ENCODE measurements around the gene SLC7A10. TPM values are rescaled to one million over a fixed set of nuclear protein-coding genes. Genes with fewer than 3 reads are reported as not detected.

Gene SLC7A10
- total RNA-seq, 1 donor from 2014 or later: not detected

GRCh38 chr19:33254245-33254824 is 28.7 kb upstream of the SLC7A10 start:
- intact Hi-C loops (cut with micrococcal nuclease): no loop called here

GRCh38 chr19:33252971-33253370 is 27.3 kb upstream of the SLC7A10 start:
- intact Hi-C loops (cut with micrococcal nuclease): no loop called here

DNA sequence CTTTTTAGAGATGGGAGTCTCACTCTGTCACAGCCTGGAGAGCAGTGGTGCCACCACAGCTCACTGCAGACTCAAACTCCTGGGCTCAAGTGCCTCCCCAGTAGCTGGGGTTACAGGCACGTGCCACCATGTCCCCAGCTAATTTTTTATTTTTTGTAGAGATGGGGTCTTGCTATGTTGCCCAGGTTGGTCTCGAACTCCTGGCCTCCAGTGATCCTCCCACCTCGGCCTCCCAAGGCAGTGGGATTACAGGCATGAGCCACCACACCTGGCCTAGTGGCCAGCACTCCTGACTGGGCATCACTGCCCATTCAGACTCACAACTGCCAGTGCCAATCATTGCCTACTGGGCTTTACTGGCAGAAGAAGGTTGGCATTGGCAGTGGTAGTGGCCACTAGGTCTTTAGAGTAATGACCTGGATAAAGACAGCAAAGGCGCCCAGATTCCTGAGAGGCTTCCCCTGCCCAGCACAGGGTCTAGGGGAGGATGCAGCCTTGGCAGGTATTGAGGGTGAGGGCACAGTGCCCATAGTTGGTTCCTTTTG is 26.8 kb upstream of the SLC7A10 start:
- intact Hi-C loops (cut with micrococcal nuclease): no loop called here

DNA sequence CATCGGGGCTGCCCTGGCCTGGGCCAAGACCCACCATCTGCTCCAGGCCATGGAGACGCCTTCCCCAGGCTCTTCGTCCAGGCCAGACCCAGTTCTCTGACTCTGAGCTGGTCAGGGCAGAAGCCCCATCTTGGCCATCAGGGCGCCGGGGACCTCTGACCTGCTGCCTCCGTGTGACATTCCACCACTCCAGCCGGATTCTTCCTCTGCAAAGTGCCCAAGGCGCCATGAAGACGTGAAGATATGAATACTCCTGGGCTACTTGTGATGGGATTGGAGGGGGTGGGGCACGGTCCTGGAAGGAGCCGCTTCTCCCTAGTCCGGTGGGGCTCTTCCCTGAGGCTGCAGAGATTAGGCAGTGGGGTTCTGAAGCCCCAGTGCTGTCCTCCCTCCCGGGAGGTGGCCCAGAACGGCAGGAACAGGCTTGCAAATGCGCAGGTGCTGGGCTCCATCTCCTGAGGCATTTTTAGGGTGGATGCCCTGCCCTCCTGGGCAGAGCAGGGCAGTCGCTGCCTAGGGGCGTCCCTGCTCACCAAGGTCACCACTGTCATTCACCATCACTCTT is 26.0 kb upstream of the SLC7A10 start:
- intact Hi-C loops (cut with micrococcal nuclease): no loop called here

DNA sequence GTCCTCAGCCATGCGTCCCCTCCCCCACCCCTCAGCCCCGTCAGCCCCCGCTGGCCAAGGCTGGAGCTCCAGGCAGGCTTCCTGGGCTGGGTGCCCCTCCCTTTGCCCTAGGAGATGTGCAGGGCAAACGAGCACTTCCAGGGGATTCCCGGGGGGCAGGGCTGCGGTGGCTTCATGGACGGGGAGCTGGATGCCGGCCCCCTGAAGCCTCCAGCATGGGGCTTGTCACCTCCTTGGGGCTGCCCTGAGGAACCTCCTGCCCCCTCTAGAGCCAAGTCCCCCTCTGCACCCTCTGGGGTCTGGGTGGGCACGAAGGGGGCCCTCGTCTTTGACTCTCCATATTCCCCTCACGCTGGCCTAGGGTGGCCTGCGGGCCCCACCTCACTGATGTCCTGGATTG is 25.4 kb upstream of the SLC7A10 start:
- intact Hi-C loops (cut with micrococcal nuclease): no loop called here

DNA sequence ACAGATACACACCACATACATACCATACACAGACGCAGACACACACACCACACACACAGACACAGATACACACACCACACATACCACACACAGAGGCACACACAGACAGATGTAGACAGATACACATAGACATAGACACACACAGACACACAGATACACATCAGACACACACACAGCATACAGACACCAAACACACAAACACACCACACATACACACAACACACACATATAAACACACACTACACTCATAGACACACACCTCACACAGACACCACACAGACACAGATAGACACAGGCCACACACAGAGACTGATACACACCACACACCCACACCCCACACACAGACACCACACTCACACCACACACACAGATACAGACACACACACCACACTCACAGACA is 24.9 kb upstream of the SLC7A10 start:
- intact Hi-C loops (cut with micrococcal nuclease): no loop called here

GRCh38 chr19:33249740-33250366 is 24.2 kb upstream of the SLC7A10 start:
- intact Hi-C loops (cut with micrococcal nuclease): no loop called here

GRCh38 chr19:33248954-33249613 is 23.4 kb upstream of the SLC7A10 start:
- intact Hi-C loops (cut with micrococcal nuclease): no loop called here

DNA sequence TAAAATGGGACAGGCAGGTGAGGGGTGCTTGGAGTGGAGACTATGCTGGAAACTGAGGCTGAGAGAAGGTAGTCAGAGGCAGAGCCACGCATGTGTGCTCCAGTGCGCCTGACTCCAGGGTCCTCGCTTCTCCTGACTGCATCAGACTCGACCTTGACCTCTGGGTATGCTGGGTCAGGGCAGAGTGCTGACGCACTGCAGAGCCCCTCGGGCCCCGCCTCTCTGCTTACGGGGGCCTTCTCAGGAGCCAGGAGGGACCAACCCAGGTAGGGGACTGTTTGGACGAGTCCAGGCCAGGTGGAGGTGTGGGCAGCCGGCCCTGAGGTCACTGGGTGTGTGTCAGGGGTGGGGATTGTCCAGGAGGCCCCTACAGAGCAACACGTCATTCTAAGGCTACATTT is 22.9 kb upstream of the SLC7A10 start:
- intact Hi-C loops (cut with micrococcal nuclease): no loop called here

DNA sequence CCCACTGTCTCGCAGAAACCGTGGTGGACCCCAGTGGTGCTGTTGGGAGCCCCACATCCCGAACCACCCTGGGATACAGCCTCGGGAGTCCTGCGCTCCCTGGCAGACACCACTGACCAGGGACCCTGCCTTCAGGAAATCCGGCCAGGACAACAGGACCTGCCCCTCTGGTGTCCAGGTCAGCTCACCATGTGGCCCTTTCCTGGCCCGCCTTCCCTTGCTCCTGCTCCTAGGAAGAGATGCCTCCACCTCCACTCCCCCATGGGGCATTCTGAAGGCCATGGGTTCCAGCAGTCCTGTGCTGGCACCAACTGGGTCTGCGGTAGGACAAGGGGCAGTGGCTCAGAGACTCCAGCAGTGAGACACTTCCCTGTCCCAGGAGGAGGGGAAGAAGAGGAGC is 22.5 kb upstream of the SLC7A10 start:
- intact Hi-C loops (cut with micrococcal nuclease): no loop called here

GRCh38 chr19:33247441-33247819 is 21.8 kb upstream of the SLC7A10 start:
- intact Hi-C loops (cut with micrococcal nuclease): no loop called here

DNA sequence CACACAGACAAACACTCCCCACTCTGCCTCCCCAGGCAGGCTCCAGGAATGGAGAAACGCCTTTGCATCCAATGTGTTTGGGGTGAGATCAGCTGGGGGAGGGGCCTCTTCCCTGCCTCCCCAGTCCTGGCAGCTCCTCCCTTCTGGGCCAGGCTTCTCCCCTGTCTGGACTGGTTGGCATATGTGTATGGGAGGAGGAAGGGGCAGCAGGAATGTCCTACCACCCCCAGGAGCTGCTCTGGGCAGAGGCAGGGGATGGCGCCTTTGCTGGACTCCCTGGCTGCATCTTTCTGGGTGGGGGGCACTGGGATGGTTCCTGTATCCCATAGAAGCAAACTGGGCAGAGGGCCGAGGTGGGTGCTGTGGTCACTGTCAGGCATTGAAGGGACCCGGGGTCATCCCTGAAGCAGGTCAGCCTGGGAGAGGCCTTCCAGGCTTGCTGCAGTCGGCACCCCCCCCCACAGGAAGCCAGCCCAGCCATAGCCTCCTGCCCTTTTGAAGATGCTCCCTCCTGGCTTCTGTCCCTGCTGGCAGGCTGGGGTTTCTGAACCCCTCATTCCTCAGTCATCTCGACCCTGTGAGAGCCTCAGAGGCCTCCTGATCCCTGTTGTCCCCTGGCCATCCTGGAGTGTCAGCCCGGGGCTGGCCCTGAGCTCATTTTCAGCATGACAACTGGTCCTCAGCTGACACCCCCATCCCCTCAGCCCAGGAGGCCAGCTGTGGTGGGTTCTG is 21.2 kb upstream of the SLC7A10 start:
- intact Hi-C loops (cut with micrococcal nuclease): no loop called here

GRCh38 chr19:33245948-33246708 is 20.5 kb upstream of the SLC7A10 start:
- intact Hi-C loops (cut with micrococcal nuclease): no loop called here

DNA sequence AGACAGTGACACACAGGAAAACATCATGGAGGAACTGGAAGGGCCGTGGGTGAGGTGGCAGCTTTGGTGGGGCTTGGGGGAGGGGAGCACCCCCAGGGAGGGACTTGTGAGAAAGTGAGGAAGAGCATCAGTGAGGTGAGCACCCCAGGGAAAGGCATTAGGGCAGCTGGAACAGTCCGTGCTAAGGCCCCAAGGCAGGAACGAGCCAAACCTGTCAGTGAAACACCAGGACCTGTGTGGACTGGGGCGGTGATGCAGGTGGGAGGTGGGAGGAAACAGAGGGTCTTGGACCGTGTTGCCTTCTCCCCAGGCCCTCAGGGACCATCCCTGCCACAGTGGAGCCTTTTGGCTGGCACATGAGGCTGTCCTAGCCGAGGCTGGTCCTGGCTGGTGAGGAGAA is 17.3 kb upstream of the SLC7A10 start:
- intact Hi-C loops (cut with micrococcal nuclease): no loop called here

DNA sequence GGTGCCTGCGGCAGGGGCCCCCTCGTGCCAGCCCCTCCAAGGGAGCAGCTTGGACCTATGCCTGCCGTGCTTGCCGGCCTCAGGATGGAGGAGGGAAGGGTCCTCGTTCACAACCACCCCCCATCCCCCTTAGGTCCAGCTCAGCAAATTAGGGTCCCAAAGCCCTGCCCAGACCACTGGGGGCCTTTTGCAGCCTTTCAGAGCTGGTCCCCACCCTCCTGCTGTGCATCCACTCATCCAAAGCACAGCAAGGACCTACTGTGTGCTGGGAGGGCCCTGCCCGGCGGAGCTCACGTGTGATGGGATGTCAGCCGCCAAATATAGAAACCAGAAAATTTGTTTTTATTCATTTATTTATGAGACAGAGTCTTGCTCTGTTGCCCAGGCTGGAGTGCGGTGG is 16.5 kb upstream of the SLC7A10 start:
- intact Hi-C loops (cut with micrococcal nuclease): no loop called here

DNA sequence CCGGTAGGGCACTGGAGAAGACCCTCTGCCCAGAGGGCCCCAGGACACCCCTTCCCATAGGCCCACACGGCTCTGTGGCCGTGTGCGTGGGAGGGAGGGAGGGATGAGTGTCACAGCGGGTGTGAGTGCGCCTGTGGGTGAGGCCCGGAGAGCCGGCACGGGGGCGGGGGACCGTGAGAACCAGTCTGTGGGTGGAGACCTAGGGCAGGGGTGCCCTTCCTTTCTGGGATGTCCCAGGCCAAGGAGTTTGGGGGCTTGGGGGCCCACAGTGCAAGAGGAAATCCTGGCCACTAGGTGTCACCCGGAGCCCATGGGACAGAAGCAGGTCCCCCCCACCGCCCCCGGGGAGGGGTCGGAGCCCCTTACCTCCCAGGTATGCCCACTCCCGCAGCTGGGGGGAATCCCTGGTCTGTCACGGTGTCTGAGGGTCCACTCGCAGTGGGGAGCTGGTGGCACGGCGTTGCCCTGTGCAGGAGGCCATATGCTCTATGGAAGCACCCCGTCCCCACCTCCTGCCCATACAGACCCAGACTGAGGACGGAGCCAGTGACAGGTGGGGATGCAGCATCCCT is 16.0 kb upstream of the SLC7A10 start:
- intact Hi-C loops (cut with micrococcal nuclease): no loop called here

GRCh38 chr19:33241091-33241529 is 15.5 kb upstream of the SLC7A10 start:
- intact Hi-C loops (cut with micrococcal nuclease): no loop called here

DNA sequence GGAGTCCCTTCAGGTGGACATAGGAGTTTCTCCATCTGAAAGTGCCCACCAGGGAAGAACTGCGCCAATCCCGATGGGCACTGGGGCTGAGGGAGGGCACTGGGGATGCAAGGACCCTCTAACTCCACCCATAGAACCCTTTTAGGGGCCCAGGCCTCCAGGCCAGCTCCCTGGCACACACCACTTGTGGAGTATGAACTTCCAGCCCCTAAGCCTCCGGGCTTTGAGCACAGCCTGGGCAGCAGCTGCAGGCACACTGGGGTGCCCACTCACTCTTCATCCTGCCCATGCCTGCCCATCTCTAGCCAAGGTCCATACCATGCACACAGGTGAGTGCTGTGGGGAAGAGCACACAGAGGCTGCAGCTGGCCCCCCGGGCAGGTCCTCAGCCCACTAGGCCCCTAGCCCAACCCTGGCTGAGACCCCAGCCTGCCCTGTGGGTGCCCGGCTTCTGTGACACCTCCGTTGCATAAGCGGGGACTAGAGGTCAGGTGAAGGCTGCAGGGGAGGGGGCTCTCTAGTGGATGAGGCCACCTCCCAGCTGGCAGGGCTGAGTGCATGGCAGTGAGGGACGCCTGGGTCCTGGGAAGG is 14.6 kb upstream of the SLC7A10 start:
- intact Hi-C loops (cut with micrococcal nuclease): no loop called here

- intact Hi-C loops (cut with micrococcal nuclease): no loop called here
These were observed 13.7 kb upstream of the SLC7A10 start for GRCh38 chr19:33239223-33239975.
